Breast epithelium (tissue), 4 donors: ENCODE measurements around the gene HIPK2. TPM values are rescaled to one million over a fixed set of nuclear protein-coding genes. Genes with fewer than 3 reads are reported as not detected.

Experiments
- DNase-seq, 2 donors: peaks; one replicate each; pipeline ENCODE4 v3.0.0-alpha.2; 2019; ENCODE audit warnings: low spot score in 2 of 2
- H3K27ac ChIP-seq, 2 donors: fragments of 200-600 bp; sonication (generic) in 1 of 2; one replicate each; pipeline ENCODE4 v1.5.1; 2016 to 2019; ENCODE audit warnings: mild to moderate bottlenecking in 1 of 2
- H3K27me3 ChIP-seq, 2 donors: fragments of 200-600 bp; sonication (generic) in 1 of 2; one replicate each; pipeline versions ENCODE4 v1.5.1 to v1.6.0; 2017 to 2019; ENCODE audit warnings: control low read depth in 1 of 2, mild to moderate bottlenecking in 1 of 2
- H3K36me3 ChIP-seq: fragments of 200-600 bp; one replicate; pipeline ENCODE4 v1.5.1; 2019
- H3K4me1 ChIP-seq, 2 donors: fragments of 200-600 bp; sonication (generic); one replicate each; pipeline ENCODE4 v1.5.1; 2016 to 2019; ENCODE audit warnings: control low read depth in 1 of 2
- H3K4me3 ChIP-seq, 3 donors: fragments of 200-600 bp; sonication (generic); 1 replicate in 2 of 3; 2 replicates in 1 of 3; pipeline ENCODE4 v1.5.1; 2016 to 2019; ENCODE audit warnings: mild to moderate bottlenecking in 3 of 3, moderate library complexity in 2 of 3
- H3K9me3 ChIP-seq, 2 donors: fragments of 200-600 bp; sonication (generic) in 1 of 2; one replicate each; pipeline ENCODE4 v1.5.1; 2016 to 2019; ENCODE audit warnings: control low read depth in 1 of 2
- POLR2A ChIP-seq: fragments of 450-650 bp; IDR thresholded peaks from one replicate; pipeline ENCODE4 v1.6.1; 2016; ENCODE audit warnings: antibody characterized with exemption, mild to moderate bottlenecking, moderate library complexity
- POLR2AphosphoS5 ChIP-seq, 3 donors: sonication (generic); formaldehyde crosslinking; IDR thresholded peaks; one replicate each; pipeline ENCODE4 v1.6.1; 2017; ENCODE audit warnings: antibody characterized with exemption in 3 of 3
- intact Hi-C: fragments of 100-400 bp; cut with DNase I; formaldehyde crosslinking; loops from one replicate; pipeline ENCODE4 v1.15.1; 2023; ENCODE audit warnings: low total_unique reads
- total RNA-seq, 3 donors: library from RNA; depleted of rRNA; stranded (reverse); fragments of >200 nt; gene quantifications; one replicate each; pipeline ENCODE4 v1.1.0, GENCODE V29; 2016
- TF ChIP-seq, protein P1 (sequence below), 3 donors: fragments of 450-650 bp; IDR thresholded peaks; one replicate each; pipeline ENCODE4 v1.5.1; 2016 to 2017; ENCODE audit warnings: antibody characterized with exemption in 3 of 3, mild to moderate bottlenecking in 3 of 3, moderate library complexity in 3 of 3

HIPK2 gene
- total RNA-seq, 3 donors from 2014 or later, result 26.4 to 31.8 (median 31.1) TPM

DNA sequence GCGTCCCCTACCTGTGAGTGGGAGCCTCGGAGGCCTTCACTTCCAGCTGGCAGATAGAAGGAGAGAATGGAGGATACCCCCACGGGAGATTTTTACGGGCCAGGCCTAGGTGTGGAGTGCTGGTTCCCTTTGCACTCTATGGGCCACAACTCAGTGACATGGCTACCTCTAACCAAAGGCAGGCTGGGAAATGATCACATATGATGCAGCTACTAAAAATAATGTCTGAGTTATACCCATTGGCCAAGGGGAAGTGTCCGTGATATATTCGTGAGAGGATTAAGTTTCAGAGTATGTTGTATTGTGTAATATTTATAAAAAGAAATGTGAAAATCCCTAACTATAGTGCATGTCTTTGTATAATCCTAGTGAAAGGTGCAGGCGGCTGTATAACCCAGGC, 13.5 kb upstream of the HIPK2 start:
- Histone ChIP-seq H3K36me3 (no peaks in the 10 kb centered on the region), H3K27me3 (no peaks in the 10 kb centered on the region), H3K9me3 (no peaks in the 10 kb centered on the region), H3K4me3 (no peak overlapping the region), H3K27ac (no peak overlapping the region), H3K4me1 (no peaks in the 10 kb centered on the region)
- no peak for DNase-seq
- TF ChIP-seq, protein P1, sequence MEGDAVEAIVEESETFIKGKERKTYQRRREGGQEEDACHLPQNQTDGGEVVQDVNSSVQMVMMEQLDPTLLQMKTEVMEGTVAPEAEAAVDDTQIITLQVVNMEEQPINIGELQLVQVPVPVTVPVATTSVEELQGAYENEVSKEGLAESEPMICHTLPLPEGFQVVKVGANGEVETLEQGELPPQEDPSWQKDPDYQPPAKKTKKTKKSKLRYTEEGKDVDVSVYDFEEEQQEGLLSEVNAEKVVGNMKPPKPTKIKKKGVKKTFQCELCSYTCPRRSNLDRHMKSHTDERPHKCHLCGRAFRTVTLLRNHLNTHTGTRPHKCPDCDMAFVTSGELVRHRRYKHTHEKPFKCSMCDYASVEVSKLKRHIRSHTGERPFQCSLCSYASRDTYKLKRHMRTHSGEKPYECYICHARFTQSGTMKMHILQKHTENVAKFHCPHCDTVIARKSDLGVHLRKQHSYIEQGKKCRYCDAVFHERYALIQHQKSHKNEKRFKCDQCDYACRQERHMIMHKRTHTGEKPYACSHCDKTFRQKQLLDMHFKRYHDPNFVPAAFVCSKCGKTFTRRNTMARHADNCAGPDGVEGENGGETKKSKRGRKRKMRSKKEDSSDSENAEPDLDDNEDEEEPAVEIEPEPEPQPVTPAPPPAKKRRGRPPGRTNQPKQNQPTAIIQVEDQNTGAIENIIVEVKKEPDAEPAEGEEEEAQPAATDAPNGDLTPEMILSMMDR (IDR thresholded peaks at IDR 0.05), result no peak
- no peak for TF ChIP-seq POLR2AphosphoS5 (IDR thresholded peaks at IDR 0.05)
- TF ChIP-seq POLR2A, result no peak
- intact Hi-C loops, result no loop called here

DNA sequence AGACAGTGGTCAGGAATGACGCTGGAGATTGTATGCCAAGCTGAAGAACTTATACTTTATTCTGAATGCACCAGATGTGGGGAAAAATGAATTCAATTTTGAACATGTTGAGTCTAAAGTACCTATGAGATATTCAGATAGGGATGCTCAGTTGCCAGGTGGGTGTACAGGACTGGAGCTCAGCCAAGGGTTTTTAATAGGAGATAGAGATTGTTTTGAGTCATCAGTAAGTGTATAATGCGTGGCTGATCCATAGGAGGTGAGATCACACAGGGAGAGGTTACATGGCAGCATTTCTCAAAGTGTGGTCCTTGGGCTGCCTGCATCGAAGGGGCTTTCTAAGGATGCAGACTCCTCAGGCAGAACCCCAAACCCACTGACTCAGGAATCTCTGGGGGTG, 6.8 kb upstream of the HIPK2 start:
- Histone ChIP-seq H3K4me3 (no peak overlapping the region), H3K27me3 (no peaks in the 10 kb centered on the region), H3K4me1 (no peaks in the 10 kb centered on the region), H3K36me3 (no peaks in the 10 kb centered on the region), H3K27ac (no peak overlapping the region), H3K9me3 (no peaks in the 10 kb centered on the region)
- intact Hi-C loops, result no loop called here
- no peak for TF ChIP-seq POLR2AphosphoS5 (IDR thresholded peaks at IDR 0.05)
- no peak for TF ChIP-seq POLR2A
- TF ChIP-seq, protein P1 (IDR thresholded peaks at IDR 0.05), result no peak
- DNase-seq, result no peak

DNA sequence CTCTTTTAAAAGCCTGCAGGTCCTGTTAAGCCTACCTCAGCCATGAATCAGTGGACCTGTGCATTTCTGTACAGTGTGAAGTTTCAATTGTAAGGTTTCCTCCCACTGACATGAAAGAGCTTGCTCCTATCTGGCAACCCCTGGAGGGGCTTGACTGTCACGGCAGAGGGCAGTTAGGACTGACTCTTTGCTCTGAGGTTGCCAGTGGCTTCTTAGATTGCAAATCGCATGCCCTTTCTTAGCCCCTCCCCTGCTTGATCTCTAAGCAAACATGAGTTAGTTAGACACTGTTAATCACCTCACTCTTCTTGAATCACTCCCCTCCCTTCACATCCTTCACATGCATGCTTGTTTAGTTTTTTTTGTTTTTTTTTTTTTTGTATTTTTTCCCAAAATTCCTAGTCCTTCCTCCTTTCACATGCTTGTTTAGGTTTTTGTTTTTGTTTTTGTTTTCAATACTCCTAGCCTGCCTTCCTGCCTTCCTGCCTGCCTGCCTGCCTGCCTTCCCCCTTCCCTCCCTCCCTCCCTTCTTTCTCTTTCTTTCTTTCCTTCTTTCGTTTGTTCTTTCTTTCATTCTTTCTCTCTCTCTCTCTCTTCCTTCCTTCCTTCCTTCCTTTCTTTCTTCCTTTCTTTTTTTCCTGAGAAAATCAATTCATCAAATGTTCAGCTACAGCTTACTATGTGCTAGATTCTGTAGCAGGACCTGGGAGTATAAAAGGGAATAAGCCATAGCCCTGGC, 6.0 kb upstream of the HIPK2 start:
- H3K36me3 ChIP-seq, result no peaks in the 10 kb centered on the region
- TF ChIP-seq, protein P1 (IDR thresholded peaks at IDR 0.05), result no peak
- no peak for TF ChIP-seq POLR2AphosphoS5 (IDR thresholded peaks at IDR 0.05)
- no peak for TF ChIP-seq POLR2A
- no peak for DNase-seq
- no peak overlapping the region for H3K27ac ChIP-seq
- H3K27me3 ChIP-seq, result no peaks in the 10 kb centered on the region
- no peaks in the 10 kb centered on the region for H3K4me1 ChIP-seq
- no peak overlapping the region for H3K4me3 ChIP-seq
- no peaks in the 10 kb centered on the region for H3K9me3 ChIP-seq
- intact Hi-C loops, result no loop called here

DNA sequence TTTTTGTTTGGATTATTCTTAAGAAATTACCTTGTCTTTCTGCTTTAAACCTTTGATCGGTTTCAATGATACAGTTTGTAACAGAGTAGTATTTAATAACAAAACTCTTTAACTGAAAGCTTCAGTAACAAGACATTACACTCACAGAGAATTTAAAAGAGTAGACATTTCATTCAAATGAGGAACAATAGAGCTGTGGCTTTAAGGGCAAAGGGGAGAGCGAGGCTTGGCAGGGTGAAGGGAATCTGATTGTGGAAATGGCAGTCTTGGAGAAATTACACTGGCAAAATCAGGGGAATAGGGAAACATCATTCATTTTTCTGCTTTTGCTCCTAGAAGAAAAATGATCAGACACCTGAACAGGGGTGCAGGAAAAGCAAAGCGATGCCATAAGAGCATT, 5.1 kb upstream of the HIPK2 start:
- Histone ChIP-seq H3K27ac (no peak overlapping the region), H3K4me3 (no peak overlapping the region), H3K36me3 (no peaks in the 10 kb centered on the region), H3K9me3 (no peaks in the 10 kb centered on the region), H3K27me3 (no peaks in the 10 kb centered on the region), H3K4me1 (no peaks in the 10 kb centered on the region)
- intact Hi-C loops, result no loop called here
- no peak for DNase-seq
- no peak for TF ChIP-seq POLR2AphosphoS5 (IDR thresholded peaks at IDR 0.05)
- no peak for TF ChIP-seq POLR2A
- TF ChIP-seq, protein P1 (IDR thresholded peaks at IDR 0.05), result no peak

DNA sequence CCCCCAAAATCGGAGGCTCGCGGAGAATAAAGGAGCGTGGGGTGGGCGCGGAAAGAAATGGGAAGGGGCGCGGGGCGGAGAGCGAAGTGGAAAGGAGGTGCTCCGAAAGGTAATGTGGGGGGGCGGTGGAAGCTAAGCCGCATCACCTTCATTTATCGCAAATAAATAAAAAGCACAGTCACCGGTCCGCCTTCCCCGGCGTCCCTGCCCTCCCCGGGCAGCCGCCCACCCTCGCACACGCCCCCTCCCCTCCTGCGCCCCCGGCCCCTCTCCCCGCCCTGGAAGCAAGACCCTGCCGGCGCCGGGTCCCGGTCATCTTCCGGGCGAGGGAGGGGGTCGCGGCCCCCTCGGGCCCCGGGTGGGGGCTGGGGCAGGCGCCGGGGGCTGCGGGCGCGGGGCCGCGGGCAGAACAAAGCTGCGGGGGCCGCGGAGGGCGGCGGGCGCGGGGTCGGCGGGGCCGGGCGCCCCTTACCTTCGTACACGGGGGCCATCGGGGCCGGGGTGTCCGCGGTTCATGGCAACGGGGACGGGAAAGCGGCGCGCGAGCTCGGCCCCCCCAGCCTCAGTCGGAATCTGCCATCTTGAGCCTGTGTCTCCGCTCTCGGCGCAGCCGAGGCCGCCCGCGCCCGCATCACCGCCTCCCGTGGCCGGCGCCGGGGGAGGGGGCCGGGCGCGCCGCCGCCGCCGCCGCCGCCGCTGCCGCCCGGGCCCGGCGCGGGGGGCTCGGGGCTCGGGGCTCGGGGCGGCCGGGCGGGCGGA, 486 bp downstream of the HIPK2 start:
- TF ChIP-seq POLR2A, result no peak
- TF ChIP-seq, protein P1 (IDR thresholded peaks at IDR 0.05), result no peak
- no peak for TF ChIP-seq POLR2AphosphoS5 (IDR thresholded peaks at IDR 0.05)
- Histone ChIP-seq H3K27ac (peak overlapping the region; percentile 96 to 99), H3K4me1 (peaks cover 0 to 7% of the 10 kb centered on the region in 2 donors), H3K9me3 (no peaks in the 10 kb centered on the region), H3K4me3 (peak overlapping the region; percentile 84 to 89 (median 84)), H3K27me3 (no peaks in the 10 kb centered on the region), H3K36me3 (no peaks in the 10 kb centered on the region)
- intact Hi-C loops, result loop anchor here (1.0 kb wide), 1 partner anchor 127 kb away; no protein-coding TSS in a partner anchor
- DNase-seq, result no peak
